ENCODE measurements around the gene ISM1. TPM values are rescaled to one million over a fixed set of nuclear protein-coding genes. Genes with fewer than 3 reads are reported as not detected.

ISM1 gene
- total and polyA plus RNA-seq, 2 experiments from 2014 or later: 0.15 to 0.63 TPM

- Mint-ChIP-seq H3K4me1 (peaks cover 8% of the 10 kb centered on the region; the same call in 2 of the 3 replicates), H3K27ac (no peak overlapping the region), H3K4me3 (no peak overlapping the region), H3K27me3 (ENCODE audit: insufficient read depth, low read depth, poor library complexity) (no peaks in the 10 kb centered on the region), H3K9me3 (no peaks in the 10 kb centered on the region), H3K36me3 (ENCODE audit: low read depth) (no peaks in the 10 kb centered on the region)
- H4K20me1 ChIP-seq (replicated peaks; ENCODE audit: insufficient read depth): no peaks in the 10 kb centered on the region
- H3K9me2 ChIP-seq (ENCODE audit: insufficient read depth): peaks cover 17% of the 10 kb centered on the region
- H3K36me3 ChIP-seq (ENCODE audit: insufficient read depth): no peaks in the 10 kb centered on the region
- no peaks in the 10 kb centered on the region for H3K79me2 ChIP-seq (replicated peaks; ENCODE audit: insufficient read depth)
- no peak for DNase-seq (ENCODE audit: low spot score)
- no peak overlapping the region for H3K27ac ChIP-seq (ENCODE audit: low read depth)
- H3K4me1 ChIP-seq (ENCODE audit: insufficient read depth): no peaks in the 10 kb centered on the region
- H3F3A ChIP-seq (replicated peaks; ENCODE audit: low read depth): no peaks in the 10 kb centered on the region
- no peak overlapping the region for H3K4me3 ChIP-seq
- no peak overlapping the region for H3K4me2 ChIP-seq
- no peak overlapping the region for H2AFZ ChIP-seq
- TF ChIP-seq CREB1 (CRISPR knock-in tag; IDR thresholded peaks at IDR 0.05; ENCODE audit: low read depth) (no peak), ZNF462 (CRISPR knock-in tag; IDR thresholded peaks at IDR 0.05) (no peak), ZNF114 (CRISPR knock-in tag; IDR thresholded peaks at IDR 0.05) (no peak), STAT1 (IDR thresholded peaks at IDR 0.05; ENCODE audit: unreplicated experiment) (no peak), REST (IDR thresholded peaks at IDR 0.05; ENCODE audit: unreplicated experiment) (no peak), NANOG (IDR thresholded peaks at IDR 0.05; ENCODE audit: borderline replicate concordance) (no peak), JUNB (IDR thresholded peaks at IDR 0.05; ENCODE audit: unreplicated experiment) (no peak)
- ATAC-seq: no peak
- no peaks in the 10 kb centered on the region for H3K27me3 ChIP-seq (ENCODE audit: insufficient read depth)
Observed at GRCh38 chr20:13245250-13245723, 24.2 kb downstream of the ISM1 start.
